OCI-LY3 (cell line): ENCODE results near the gene ECM2.

Source experiments
- H2AFZ ChIP-seq: fragments of 200-600, 300-600 bp; shearing (Covaris generic); 2 replicates; pipeline ENCODE4 v1.6.0; 2014; ENCODE audit warnings: antibody characterized with exemption, low read depth, low read length
- H3K27ac ChIP-seq: fragments of 200-600, 300-600 bp; sonication (generic); 2 replicates; pipeline ENCODE4 v1.5.1; 2014; ENCODE audit warnings: mild to moderate bottlenecking, low read length, moderate library complexity, mixed read lengths
- H3K27me3 ChIP-seq: fragments of 200-600, 300-600 bp; sonication (generic); 2 replicates; pipeline ENCODE4 v1.6.1; 2014; ENCODE audit warnings: low read depth, low read length, mixed read lengths
- H3K36me3 ChIP-seq: fragments of 200-600, 300-600 bp; sonication (generic); replicated peaks from 2 replicates; pipeline ENCODE3; 2014; ENCODE audit warnings: low read depth, low read length, mixed read lengths
- H3K4me1 ChIP-seq: fragments of 300-600, 200-600 bp; sonication (generic); 2 replicates; pipeline ENCODE4 v1.6.1; 2014; ENCODE audit warnings: low read length, mixed read lengths
- H3K4me2 ChIP-seq: fragments of 200-600, 300-600 bp; sonication (generic); 2 replicates; pipeline ENCODE4 v1.6.1; 2014; ENCODE audit warnings: low read length, mixed read lengths
- H3K4me3 ChIP-seq: fragments of 300-600, 200-600 bp; sonication (generic); 2 replicates; pipeline ENCODE4 v1.5.1; 2014; ENCODE audit warnings: antibody characterized with exemption, mild to moderate bottlenecking, low read length, moderate library complexity
- H3K79me2 ChIP-seq: fragments of 300-600, 200-600 bp; shearing (Covaris generic); 2 replicates; pipeline ENCODE4 v1.6.1; 2014; ENCODE audit warnings: mild to moderate bottlenecking, low read length, mixed read lengths
- H3K9ac ChIP-seq: fragments of 300-600, 200-600 bp; shearing (Covaris generic); 2 replicates; pipeline ENCODE4 v1.6.0; 2014; ENCODE audit warnings: mild to moderate bottlenecking, low read length, moderate library complexity
- H3K9me3 ChIP-seq: fragments of 200-600, 300-600 bp; shearing (Covaris generic); 2 replicates; pipeline ENCODE4 v1.6.1; 2014; ENCODE audit warnings: low read length, mixed read lengths; ENCODE audit not compliant: insufficient read depth
- H4K20me1 ChIP-seq: fragments of 200-600, 300-600 bp; sonication (generic); 2 replicates; pipeline ENCODE4 v1.6.1; 2016; ENCODE audit warnings: low read length, mixed read lengths; ENCODE audit not compliant: insufficient read depth
- CTCF ChIP-seq: fragments of 200-600, 300-600 bp; sonication (generic); IDR thresholded peaks from 2 replicates; pipeline ENCODE4 v1.5.1; 2014; ENCODE audit warnings: antibody characterized with exemption, low read length, low read depth
- EZH2phosphoT487 ChIP-seq: fragments of 200-600 bp; shearing (Covaris generic); IDR thresholded peaks from 2 replicates; pipeline ENCODE4 v1.6.1; 2018; ENCODE audit warnings: antibody characterized with exemption, mixed run types, low read depth

ECM2 gene

GRCh38 chr9:92564504-92564903 is 28.7 kb upstream of the ECM2 start:
- Histone ChIP-seq H3K27ac (no peak overlapping the region), H3K4me1 (no peaks in the 10 kb centered on the region), H3K27me3 (no peaks in the 10 kb centered on the region), H3K79me2 (no peaks in the 10 kb centered on the region), H3K4me2 (no peak overlapping the region), H3K9ac (no peak overlapping the region), H3K4me3 (no peak overlapping the region), H4K20me1 (no peaks in the 10 kb centered on the region), H3K36me3 (no peaks in the 10 kb centered on the region), H2AFZ (no peak overlapping the region), H3K9me3 (0 out of 2 replicates have a peak, but pooled peaks cover 3% of the 10 kb centered on the region)
- TF ChIP-seq EZH2phosphoT487 (no peak), CTCF (no peak)

- Histone ChIP-seq H3K4me1 (no peaks in the 10 kb centered on the region), H3K4me2 (no peak overlapping the region)
Measured at GRCh38 chr9:92563116-92564100, 27.6 kb upstream of the ECM2 start.

DNA sequence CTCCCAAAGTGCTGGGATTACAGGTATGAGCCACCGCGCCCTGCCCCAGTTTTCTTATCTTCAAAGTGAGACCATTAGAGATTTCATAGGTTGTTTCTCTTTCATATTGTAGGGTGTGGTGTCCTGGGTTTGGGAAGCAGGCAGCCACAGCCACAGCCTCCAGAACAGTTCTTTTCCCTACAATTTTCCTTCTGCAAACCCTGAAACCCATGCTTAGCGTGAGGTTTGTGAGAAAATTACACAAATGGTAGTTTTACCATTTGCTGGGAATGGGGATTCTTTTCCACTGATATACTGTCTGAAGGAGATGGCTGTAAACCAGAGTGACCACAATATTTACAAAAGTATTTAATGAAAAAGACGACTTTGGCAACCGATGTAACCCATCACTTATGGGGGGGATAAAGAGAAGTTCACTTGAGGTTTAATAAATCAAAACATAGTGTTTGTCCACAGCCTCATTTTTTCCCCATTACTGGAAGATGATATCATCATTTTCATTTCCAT is 26.7 kb upstream of the ECM2 start:
- H4K20me1 ChIP-seq = no peaks in the 10 kb centered on the region
- no peaks in the 10 kb centered on the region for H3K36me3 ChIP-seq
- H3K9me3 ChIP-seq = 0 out of 2 replicates have a peak, but pooled peaks cover 3% of the 10 kb centered on the region
- no peaks in the 10 kb centered on the region for H3K4me1 ChIP-seq
- H3K27me3 ChIP-seq = no peaks in the 10 kb centered on the region
- H2AFZ ChIP-seq = no peak overlapping the region
- TF ChIP-seq CTCF = no peak
- no peak for TF ChIP-seq EZH2phosphoT487
- no peak overlapping the region for H3K4me3 ChIP-seq
- H3K79me2 ChIP-seq = no peaks in the 10 kb centered on the region
- H3K4me2 ChIP-seq = no peak overlapping the region
- H3K27ac ChIP-seq = no peak overlapping the region
- no peak overlapping the region for H3K9ac ChIP-seq

More at GRCh38 chr9:92563116-92564100, 27.6 kb upstream of the ECM2 start:
- TF ChIP-seq EZH2phosphoT487 (no peak), CTCF (no peak)
- no peaks in the 10 kb centered on the region for H3K36me3 ChIP-seq
- 0 out of 2 replicates have a peak, but pooled peaks cover 3% of the 10 kb centered on the region for H3K9me3 ChIP-seq
- H3K79me2 ChIP-seq = no peaks in the 10 kb centered on the region
- no peak overlapping the region for H2AFZ ChIP-seq
- no peak overlapping the region for H3K9ac ChIP-seq
- no peaks in the 10 kb centered on the region for H3K27me3 ChIP-seq
- no peak overlapping the region for H3K4me3 ChIP-seq
- no peaks in the 10 kb centered on the region for H4K20me1 ChIP-seq
- no peak overlapping the region for H3K27ac ChIP-seq
